HepG2 (cell line): ENCODE measurements around the gene ZNF275. TPM values are rescaled to one million over a fixed set of nuclear protein-coding genes. Genes with fewer than 3 reads are reported as not detected.

Experiments used
- CHD2 ChIP-seq: IDR thresholded peaks from 2 replicates; pipeline ENCODE4 v1.6.1; 2011; ENCODE audit warnings: low read depth, low read length, improper control_type of control experiment
- KMT2A ChIP-seq: sonication (generic); formaldehyde crosslinking; IDR thresholded peaks from 2 replicates; pipeline ENCODE4 v1.4.0; 2020; ENCODE audit warnings: missing genetic modification reagents
- PCBP1 ChIP-seq: fragments of 200-400 bp; formaldehyde crosslinking; IDR thresholded peaks from 2 replicates; pipeline ENCODE4 v1.6.1; 2017; ENCODE audit warnings: mild to moderate bottlenecking, low read depth, low read length, borderline replicate concordance
- PLRG1 ChIP-seq: fragments of 450-650 bp; conservative IDR thresholded peaks from 2 replicates; pipeline ENCODE4 v1.6.1; 2016
- RFXANK ChIP-seq: IDR thresholded peaks from 2 replicates; pipeline ENCODE4 v1.6.1; 2016
- SALL1 ChIP-seq: sonication (generic); formaldehyde crosslinking; IDR thresholded peaks from 2 replicates; pipeline ENCODE4 v1.8.0; 2022; ENCODE audit warnings: mild to moderate bottlenecking, missing genetic modification reagents
- SMARCE1 ChIP-seq: fragments of 450-650 bp; IDR thresholded peaks from 2 replicates; pipeline ENCODE4 v1.6.1; 2017; ENCODE audit warnings: borderline replicate concordance
- SMC3 ChIP-seq: IDR thresholded peaks from 2 replicates; pipeline ENCODE4 v1.6.1; 2011; ENCODE audit warnings: low read length, improper control_type of control experiment
- SOX6 ChIP-seq, 2 experiments: fragments of 450-650 bp in 1 of 2; sonication (generic) in 1 of 2; formaldehyde crosslinking in 1 of 2; IDR thresholded peaks; 2 replicates each; pipeline versions ENCODE4 v1.4.0 to v1.6.1; 2017 to 2020; ENCODE audit warnings: antibody characterized with exemption in 1 of 2, mild to moderate bottlenecking in 1 of 2, missing genetic modification reagents in 1 of 2
- STAG1 ChIP-seq: sonication (generic); formaldehyde crosslinking; IDR thresholded peaks from 2 replicates; pipeline ENCODE4 v1.4.0; 2020; ENCODE audit warnings: missing genetic modification reagents
- TOE1 ChIP-seq: sonication (generic); formaldehyde crosslinking; IDR thresholded peaks from 2 replicates; pipeline ENCODE4 v1.4.0; 2020; ENCODE audit warnings: mild to moderate bottlenecking, missing genetic modification reagents
- XRCC5 ChIP-seq: fragments of 200-400 bp; formaldehyde crosslinking; optimal IDR thresholded peaks from 2 replicates; pipeline ENCODE3; 2017; ENCODE audit warnings: mild to moderate bottlenecking, low read length
- ZNF282 ChIP-seq: fragments of 450-650 bp; IDR thresholded peaks from 2 replicates; pipeline ENCODE4 v1.6.1; 2018; ENCODE audit not compliant: partially characterized antibody
- ZNF331 ChIP-seq: sonication (generic); formaldehyde crosslinking; IDR thresholded peaks from 2 replicates; pipeline ENCODE4 v1.4.0; 2020; ENCODE audit warnings: missing genetic modification reagents
- ZNF713 ChIP-seq: sonication (generic); formaldehyde crosslinking; IDR thresholded peaks from 2 replicates; pipeline ENCODE4 v1.4.0; 2020; ENCODE audit warnings: mild to moderate bottlenecking, missing genetic modification reagents
- polyA plus RNA-seq, 8 experiments: library from polyadenylated mRNA; depleted of rRNA in 3 of 8; stranded (reverse) in 7 of 8; unstranded in 1 of 8; fragments of >200 nt; fragmentation: Illumina TruSeq in 4 of 8; extraction: Trizol in 4 of 8; gene quantifications; 2 replicates each; pipeline versions ENCODE4 v1.2.1 to v1.2.3, GENCODE V29; 2011 to 2016; ENCODE audit warnings: low read depth in 4 of 8, missing spikeins in 1 of 8, mixed read lengths in 1 of 8; ENCODE audit not compliant: insufficient read depth in 1 of 8
- total RNA-seq, 5 experiments: library from RNA; depleted of rRNA; stranded (reverse); fragments of >200 nt; fragmentation: Illumina TruSeq; extraction: Trizol; gene quantifications; 2 replicates each; pipeline ENCODE4 v1.2.3, GENCODE V29; 2016; ENCODE audit warnings: low read depth in 1 of 5
- TF ChIP-seq, protein P1 (sequence below): sonication (generic); formaldehyde crosslinking; IDR thresholded peaks from 2 replicates; pipeline ENCODE4 v1.5.0; 2020; ENCODE audit warnings: mild to moderate bottlenecking, missing genetic modification reagents, moderate library complexity
- TF ChIP-seq, protein P2 (sequence below), 2 experiments: sonication (generic) in 1 of 2; formaldehyde crosslinking in 1 of 2; IDR thresholded peaks; 2 replicates each; pipeline versions ENCODE4 v1.4.0 to v1.6.1; 2018 to 2020; ENCODE audit warnings: missing genetic modification reagents in 2 of 2, borderline replicate concordance in 1 of 2, low read depth in 1 of 2, mild to moderate bottlenecking in 1 of 2, missing biosample characterization in 1 of 2
- TF ChIP-seq, protein P3 (sequence below): sonication (generic); formaldehyde crosslinking; IDR thresholded peaks from 2 replicates; pipeline ENCODE4 v1.5.1; 2020; ENCODE audit warnings: mild to moderate bottlenecking, missing genetic modification reagents, moderate library complexity
- TF ChIP-seq, protein P4 (sequence below): IDR thresholded peaks from 2 replicates; pipeline ENCODE4 v1.6.1; 2016
- TF ChIP-seq, protein P5 (sequence below): sonication (generic); formaldehyde crosslinking; IDR thresholded peaks from 2 replicates; pipeline ENCODE4 v1.4.0; 2020; ENCODE audit warnings: missing genetic modification reagents, borderline replicate concordance

Gene ZNF275
- total and polyA plus RNA-seq, 2 of the 13 experiments (the other 11 are each of a cell fraction or from before 2014, with no cell fraction given), result 6.4 to 11.8 TPM

DNA sequence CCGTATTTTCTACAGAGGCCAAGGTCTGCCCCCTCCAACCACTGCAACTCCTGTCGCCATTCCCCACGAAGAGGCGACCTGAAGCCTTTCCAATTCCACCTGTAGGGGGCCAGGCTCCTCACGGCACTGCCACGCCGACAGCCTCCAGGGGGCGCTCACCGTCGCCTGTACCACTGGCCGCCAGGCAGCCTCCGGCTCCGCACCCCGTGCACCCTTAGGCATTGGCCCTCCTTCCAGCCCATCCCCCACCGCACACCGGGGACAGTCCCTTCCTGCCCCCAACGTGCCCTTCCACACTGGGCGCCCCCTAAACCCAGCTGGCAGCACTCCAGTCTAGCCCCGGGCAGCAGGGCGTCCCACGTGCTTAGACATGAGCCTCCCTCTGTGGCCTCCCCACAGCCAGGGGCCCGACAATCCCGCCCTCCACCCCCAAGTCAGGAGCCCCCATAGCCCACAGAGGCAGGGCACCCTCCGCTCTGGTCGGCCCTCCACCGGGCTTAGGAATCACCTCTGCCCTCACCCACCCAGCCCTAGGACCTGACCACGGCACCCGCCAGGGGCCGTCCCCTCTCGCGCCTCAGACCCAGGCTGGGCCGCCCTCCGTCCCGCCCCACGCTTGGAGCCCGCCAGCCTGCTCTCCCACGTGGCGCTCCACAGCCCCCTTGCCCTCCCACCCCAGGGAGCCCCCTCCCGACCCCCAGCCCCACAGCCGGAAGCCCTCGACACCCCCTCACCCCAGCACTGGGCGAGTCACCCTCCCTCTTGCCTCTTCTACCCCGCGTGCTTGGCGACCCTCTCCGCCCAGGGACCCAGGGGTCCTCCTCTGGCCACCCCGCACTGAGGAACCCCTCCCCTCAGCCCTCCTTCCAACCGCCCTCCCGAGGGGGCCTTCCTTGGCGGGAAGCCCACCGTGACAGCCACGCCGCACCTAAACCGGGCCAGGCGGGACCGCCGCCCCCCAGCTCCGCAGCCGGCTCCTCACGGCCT is 66.5 kb downstream of the ZNF275 start (continued):
- TF ChIP-seq, protein P1, sequence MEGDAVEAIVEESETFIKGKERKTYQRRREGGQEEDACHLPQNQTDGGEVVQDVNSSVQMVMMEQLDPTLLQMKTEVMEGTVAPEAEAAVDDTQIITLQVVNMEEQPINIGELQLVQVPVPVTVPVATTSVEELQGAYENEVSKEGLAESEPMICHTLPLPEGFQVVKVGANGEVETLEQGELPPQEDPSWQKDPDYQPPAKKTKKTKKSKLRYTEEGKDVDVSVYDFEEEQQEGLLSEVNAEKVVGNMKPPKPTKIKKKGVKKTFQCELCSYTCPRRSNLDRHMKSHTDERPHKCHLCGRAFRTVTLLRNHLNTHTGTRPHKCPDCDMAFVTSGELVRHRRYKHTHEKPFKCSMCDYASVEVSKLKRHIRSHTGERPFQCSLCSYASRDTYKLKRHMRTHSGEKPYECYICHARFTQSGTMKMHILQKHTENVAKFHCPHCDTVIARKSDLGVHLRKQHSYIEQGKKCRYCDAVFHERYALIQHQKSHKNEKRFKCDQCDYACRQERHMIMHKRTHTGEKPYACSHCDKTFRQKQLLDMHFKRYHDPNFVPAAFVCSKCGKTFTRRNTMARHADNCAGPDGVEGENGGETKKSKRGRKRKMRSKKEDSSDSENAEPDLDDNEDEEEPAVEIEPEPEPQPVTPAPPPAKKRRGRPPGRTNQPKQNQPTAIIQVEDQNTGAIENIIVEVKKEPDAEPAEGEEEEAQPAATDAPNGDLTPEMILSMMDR (CRISPR knock-in tag), result peak; percentile 92
- TF ChIP-seq PCBP1, result no peak
- TF ChIP-seq, protein P2, sequence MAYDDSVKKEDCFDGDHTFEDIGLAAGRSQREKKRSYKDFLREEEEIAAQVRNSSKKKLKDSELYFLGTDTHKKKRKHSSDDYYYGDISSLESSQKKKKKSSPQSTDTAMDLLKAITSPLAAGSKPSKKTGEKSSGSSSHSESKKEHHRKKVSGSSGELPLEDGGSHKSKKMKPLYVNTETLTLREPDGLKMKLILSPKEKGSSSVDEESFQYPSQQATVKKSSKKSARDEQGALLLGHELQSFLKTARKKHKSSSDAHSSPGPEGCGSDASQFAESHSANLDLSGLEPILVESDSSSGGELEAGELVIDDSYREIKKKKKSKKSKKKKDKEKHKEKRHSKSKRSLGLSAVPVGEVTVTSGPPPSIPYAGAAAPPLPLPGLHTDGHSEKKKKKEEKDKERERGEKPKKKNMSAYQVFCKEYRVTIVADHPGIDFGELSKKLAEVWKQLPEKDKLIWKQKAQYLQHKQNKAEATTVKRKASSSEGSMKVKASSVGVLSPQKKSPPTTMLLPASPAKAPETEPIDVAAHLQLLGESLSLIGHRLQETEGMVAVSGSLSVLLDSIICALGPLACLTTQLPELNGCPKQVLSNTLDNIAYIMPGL (CRISPR knock-in tag; IDR thresholded peaks at IDR 0.05; ENCODE audit: borderline replicate concordance in 1 of 2, low read depth in 1 of 2), result peak; percentile 56; a peak in 2 of 4 replicates
- peak; percentile 82 for TF ChIP-seq XRCC5
- TF ChIP-seq, protein P3, sequence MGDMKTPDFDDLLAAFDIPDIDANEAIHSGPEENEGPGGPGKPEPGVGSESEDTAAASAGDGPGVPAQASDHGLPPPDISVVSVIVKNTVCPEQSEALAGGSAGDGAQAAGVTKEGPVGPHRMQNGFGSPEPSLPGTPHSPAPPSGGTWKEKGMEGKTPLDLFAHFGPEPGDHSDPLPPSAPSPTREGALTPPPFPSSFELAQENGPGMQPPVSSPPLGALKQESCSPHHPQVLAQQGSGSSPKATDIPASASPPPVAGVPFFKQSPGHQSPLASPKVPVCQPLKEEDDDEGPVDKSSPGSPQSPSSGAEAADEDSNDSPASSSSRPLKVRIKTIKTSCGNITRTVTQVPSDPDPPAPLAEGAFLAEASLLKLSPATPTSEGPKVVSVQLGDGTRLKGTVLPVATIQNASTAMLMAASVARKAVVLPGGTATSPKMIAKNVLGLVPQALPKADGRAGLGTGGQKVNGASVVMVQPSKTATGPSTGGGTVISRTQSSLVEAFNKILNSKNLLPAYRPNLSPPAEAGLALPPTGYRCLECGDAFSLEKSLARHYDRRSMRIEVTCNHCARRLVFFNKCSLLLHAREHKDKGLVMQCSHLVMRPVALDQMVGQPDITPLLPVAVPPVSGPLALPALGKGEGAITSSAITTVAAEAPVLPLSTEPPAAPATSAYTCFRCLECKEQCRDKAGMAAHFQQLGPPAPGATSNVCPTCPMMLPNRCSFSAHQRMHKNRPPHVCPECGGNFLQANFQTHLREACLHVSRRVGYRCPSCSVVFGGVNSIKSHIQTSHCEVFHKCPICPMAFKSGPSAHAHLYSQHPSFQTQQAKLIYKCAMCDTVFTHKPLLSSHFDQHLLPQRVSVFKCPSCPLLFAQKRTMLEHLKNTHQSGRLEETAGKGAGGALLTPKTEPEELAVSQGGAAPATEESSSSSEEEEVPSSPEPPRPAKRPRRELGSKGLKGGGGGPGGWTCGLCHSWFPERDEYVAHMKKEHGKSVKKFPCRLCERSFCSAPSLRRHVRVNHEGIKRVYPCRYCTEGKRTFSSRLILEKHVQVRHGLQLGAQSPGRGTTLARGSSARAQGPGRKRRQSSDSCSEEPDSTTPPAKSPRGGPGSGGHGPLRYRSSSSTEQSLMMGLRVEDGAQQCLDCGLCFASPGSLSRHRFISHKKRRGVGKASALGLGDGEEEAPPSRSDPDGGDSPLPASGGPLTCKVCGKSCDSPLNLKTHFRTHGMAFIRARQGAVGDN, result peak; percentile 45; the same call in 1 of the 2 replicates
- TF ChIP-seq TOE1 (CRISPR knock-in tag), result no peak
- TF ChIP-seq STAG1 (CRISPR knock-in tag), result peak; percentile 77
- no peak for TF ChIP-seq SMARCE1
- 0 out of 2 replicates have a peak, but pooled peaks have one; percentile 19 for TF ChIP-seq ZNF331 (CRISPR knock-in tag)
- TF ChIP-seq KMT2A (CRISPR knock-in tag), result no peak
- no peak for TF ChIP-seq PLRG1
- no peak for TF ChIP-seq ZNF713
- no peak for TF ChIP-seq RFXANK
- no peak for TF ChIP-seq SOX6 (IDR thresholded peaks at IDR 0.05)
- no peak for TF ChIP-seq SOX6 (CRISPR knock-in tag; IDR thresholded peaks at IDR 0.05)
- peak; percentile 30; the same call in 1 of the 2 replicates for TF ChIP-seq SMC3
- no peak for TF ChIP-seq CHD2
- TF ChIP-seq, protein P4, sequence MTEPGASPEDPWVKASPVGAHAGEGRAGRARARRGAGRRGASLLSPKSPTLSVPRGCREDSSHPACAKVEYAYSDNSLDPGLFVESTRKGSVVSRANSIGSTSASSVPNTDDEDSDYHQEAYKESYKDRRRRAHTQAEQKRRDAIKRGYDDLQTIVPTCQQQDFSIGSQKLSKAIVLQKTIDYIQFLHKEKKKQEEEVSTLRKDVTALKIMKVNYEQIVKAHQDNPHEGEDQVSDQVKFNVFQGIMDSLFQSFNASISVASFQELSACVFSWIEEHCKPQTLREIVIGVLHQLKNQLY (CRISPR knock-in tag), result no peak
- TF ChIP-seq ZNF282, result no peak
- TF ChIP-seq SALL1 (CRISPR knock-in tag), result peak; percentile 30; the same call in 1 of the 2 replicates
- TF ChIP-seq, protein P5, sequence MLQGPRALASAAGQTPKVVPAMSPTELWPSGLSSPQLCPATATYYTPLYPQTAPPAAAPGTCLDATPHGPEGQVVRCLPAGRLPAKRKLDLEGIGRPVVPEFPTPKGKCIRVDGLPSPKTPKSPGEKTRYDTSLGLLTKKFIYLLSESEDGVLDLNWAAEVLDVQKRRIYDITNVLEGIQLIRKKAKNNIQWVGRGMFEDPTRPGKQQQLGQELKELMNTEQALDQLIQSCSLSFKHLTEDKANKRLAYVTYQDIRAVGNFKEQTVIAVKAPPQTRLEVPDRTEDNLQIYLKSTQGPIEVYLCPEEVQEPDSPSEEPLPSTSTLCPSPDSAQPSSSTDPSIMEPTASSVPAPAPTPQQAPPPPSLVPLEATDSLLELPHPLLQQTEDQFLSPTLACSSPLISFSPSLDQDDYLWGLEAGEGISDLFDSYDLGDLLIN, result no peak
